AG08395 (cell line): ENCODE measurements around the gene TEX11.
"Not testable (repeated sequence)": the region's sequence is repeated elsewhere in the genome, so short reads cannot be mapped to it uniquely, and the experiment has no call there.

Source experiments
- DNase-seq: peaks from one replicate; pipeline ENCODE4 v3.0.0; 2012; ENCODE audit warnings: mixed read lengths, low spot score

Gene TEX11

DNA sequence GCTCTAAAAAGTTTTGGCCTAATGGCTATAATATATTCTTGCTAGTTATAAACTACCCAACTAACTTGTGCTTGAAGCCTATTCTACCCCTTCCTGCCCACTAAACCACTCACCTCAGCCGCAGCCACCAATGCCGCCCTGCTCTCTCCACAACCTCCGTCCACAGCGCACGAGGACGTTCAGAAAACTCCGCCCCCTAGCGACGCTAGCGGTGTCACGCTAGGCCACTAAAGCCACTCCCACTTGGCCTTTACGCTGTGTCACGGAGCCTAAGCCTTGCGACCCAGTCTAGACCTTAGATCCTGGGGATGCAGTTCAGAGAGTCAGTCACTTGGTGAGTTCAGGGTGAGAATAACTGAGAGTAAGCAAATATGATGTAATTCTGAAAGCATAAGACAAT, at the start of gene TEX11:
TSS of gene TEX11 (minus strand) at position 171 of the 400 bp plus-strand sequence. CDS start 922 bp downstream, outside the sequence.
- DNase-seq, result no peak

DNA sequence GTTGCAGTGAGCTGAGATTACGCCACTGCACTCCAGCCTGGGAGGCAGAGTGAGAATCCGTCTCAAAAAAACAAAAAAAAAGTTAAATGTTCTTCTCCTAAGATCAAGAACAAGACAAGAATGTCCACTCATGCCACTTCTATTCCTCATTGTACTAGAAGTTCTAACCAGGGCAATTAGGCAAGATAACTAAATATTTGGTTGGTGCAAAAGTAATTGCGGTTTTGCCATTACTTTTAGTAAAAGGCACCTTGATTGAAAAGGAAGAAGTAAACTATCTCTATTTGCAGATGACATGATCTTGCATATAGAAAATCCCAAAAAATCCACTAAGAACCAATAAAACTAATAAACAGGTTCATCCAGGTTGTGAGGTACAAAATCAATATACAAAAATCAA, 46.4 kb upstream of the TEX11 start:
- DNase-seq, result no peak

DNA sequence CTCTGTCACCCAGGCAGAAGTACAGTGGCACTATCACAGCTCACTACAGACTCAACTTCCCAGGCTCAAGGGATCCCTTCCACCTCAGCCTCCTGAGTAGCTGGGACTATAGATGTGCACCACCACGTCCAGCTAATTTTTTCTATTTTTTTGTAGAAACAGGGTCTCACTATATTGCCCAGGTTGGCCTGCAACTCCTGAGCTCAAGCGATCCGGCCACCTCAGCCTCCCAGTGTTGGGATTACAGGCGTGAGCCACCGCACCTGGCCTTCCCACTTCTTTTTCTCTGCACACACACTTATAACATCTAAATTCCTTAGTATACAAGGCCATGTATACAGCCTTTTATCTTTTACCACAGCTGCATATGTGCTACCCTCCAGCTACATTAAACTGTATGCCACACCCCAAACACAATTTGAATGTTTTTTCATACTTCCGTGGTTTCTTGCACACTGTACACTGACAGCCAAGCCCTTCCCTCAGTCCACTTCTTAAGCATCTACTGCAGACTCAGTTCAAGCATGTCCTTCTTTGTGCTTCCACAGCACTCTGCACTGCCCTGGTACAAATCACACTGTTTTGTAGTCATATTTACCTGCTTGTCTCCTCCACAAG, 15.9 kb upstream of the TEX11 start:
- DNase-seq, result no peak

DNA sequence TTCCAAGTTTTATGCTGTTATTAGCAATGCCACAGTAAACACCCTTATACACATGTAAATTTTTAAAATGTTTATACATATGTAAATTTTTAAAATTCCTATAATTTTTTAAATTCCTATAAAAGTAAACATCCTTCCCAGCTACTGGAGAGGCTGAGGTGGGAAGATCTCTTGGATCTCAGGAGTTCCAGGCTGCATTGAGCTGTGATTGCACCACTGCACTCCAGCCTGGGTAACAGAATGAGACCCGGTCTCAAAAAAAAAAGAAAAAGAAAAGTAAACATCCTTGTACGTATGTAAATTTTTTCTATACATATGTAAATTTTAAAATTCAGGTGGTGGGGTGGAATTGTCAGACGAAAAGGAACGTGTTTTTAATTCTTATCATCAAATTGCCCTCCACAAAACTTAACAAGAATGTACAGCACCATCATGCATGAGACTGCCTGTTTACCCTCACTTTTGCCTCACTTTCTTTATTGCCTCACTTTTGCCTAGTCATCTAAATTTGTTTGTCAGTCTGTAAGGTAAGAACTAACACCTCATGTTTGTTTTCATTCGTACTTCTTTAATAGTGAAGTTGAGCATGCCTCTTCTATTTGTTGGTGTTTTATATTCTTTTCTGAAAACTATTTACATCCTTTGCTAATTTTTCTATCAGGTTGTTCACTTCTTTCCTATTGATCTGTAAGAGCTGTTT, 14.4 kb upstream of the TEX11 start:
- DNase-seq, result no peak

DNA sequence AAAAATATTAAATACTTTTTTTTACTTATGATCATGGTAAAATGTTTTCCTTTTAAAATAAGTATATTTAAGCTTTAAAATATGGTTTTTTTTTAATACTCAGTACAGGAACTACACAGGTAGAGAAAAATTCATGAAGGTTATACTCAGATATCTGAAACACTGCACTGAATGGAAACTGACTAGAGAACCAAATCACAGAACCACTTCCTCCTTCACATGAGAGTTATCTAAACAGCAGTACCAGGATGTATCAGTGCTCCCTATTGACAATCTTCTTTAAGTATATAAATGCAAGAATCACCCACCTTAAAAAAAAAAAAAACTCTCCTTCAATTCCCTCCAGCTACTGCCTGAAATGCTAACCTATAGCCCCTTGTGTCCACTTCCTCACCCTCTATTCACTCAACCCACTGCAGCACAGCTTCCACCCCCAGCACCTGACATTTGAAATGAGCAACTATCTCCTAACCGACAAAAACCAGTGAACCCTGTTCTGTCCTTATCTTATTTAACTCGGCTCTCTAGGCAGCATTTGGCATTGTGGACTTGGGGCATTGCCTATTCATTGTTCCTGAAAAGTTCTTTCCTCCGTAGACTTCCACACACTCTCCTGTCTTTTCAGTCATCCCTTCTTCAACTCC, 13.3 kb upstream of the TEX11 start:
- DNase-seq, result no peak

DNA sequence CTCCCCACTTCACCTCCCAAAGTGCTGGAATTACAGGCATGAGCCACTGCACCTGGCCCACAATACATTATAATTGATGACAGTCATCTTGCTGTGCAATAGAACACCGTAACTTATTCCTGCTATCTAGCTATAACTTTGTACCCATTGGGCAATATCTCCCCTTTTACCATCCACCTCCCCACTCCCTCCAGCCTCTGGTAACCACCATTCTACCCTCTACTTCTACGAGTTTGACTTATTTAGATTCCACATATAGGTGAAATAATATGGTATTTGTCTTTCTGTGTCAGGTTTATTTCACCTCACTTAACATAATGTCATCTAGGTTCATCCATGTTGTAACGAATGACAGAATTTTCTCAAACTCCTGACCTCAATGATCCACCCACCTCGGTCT, 8.2 kb upstream of the TEX11 start:
- no peak for DNase-seq

DNA sequence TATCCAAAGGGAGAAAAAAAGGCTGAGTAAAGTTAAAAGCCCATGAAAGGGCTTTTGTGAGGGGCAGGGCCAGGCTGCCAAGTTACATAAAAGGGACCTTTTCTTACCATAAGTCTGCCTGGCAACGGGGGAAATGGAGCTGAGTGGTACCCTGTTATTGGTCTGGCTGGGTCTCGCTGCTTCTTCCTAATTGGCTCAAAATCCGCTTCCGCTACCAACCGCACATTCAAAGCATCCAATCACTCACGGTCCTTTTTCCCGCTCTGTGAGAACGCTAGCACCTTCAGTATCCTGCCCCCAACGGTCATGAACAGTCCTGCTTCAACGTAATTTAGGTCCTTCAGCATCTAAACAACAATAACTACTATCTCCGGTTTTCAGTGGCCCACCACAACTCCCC, 611 bp downstream of the TEX11 start:
- no peak for DNase-seq

DNA sequence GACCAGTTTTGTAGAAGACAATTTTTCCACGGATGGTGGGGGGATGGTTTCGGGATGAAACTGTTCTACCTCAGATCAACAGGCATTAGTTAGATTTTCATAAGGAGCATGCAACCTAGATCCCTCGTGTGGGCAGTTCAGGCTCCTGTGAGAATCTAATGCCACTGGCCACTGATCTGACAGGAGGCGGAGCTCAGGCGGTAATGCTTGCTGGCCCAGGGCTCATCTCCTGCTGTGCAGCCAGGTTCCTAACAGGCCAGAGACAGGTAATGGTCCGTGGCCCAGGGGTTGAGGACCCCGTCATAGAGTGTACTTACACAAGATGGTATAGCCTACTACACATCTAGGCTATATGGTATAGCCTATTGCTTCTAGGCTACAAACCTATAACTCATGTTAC, 7.0 kb downstream of the TEX11 start:
- DNase-seq, result no peak

DNA sequence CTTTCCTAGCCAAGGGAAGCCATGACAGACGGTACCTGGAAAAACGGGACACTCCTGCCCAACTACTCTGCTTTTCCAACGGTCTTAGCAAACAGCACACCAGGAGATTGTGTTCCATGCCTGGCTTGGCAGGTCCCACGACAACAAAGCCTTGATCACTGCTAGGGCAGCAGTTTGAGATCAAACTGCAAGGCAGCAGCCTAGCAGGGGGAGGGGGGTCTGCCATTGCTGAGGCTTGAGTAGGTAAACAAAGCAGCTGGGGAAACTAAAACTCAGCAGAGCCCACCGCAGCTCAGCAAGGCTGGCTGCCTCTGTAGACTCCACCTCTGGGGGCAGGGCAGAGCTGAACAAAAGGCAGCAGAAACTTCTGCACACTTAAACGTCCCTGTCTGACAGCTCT, 18.1 kb downstream of the TEX11 start:
- not testable (repeated sequence) for DNase-seq

DNA sequence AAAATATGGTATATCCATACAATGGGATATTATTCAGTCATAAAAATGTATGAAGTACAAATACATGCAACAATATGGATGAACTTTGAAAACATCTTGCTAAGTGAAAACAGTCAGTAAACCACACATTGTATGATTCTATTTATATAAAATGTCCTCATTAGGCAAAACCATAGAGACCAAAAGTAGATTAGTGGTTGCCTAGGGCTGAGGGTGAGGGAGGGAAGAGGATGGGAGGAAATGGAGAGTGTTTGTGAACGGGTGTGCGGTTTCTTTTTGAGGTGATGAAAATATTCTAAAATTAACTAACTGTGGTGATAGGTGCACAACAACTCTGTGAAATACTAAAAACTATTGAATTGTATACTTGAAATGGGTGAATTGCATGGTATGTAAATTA, 29.6 kb downstream of the TEX11 start:
- no peak for DNase-seq

DNA sequence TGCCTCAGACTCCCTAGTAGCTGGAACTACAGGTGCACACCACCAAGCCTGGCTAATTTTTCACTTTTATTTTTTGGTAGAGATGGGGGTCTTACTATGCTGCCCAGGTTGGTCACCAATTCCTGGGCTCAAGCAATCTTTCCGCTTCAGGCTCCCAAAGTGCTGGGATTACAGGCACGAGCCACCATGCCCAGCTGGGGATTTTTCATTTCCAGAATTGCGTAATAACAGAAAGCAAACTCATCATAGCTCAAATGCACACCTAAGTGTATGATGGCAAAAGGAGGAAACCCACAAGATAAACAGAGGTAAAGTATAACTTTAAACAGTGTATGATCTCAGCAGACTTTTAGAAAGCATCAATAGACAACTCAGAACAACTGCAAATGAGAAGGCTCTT, 56.2 kb downstream of the TEX11 start:
- DNase-seq, result no peak

DNA sequence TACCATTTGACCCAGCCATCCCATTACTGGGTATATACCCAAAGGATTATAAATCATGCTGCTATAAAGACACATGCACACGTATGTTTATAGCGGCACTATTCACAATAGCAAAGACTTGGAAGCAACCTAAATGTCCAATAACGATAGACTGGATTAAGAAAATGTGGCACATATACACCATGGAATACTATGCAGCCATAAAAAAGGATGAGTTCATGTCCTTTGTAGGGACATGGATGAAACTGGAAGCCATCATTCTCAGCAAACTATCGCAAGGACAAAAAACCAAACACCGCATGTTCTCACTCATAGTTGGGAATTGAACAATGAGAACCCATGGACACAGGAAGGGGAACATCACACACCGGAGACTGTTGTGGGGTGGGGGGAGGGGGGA, 64.4 kb downstream of the TEX11 start:
- not testable (repeated sequence) for DNase-seq

DNA sequence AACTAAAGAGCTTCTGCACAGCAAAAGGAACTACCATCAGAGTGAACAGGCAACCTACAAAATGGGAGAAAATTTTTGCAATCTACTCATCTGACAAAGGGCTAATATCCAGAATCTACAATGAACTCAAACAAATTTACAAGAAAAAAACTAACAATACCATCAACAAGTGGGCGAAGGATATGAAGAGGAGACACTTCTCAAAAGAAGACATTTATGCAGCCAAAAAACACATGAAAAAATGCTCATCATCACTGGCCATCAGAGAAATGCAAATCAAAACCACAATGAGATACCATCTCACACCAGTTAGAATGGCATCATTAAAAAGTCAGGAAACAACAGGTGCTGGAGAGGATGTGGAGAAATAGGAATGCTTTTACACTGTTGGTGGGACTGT, 64.9 kb downstream of the TEX11 start:
- not testable (repeated sequence) for DNase-seq

DNA sequence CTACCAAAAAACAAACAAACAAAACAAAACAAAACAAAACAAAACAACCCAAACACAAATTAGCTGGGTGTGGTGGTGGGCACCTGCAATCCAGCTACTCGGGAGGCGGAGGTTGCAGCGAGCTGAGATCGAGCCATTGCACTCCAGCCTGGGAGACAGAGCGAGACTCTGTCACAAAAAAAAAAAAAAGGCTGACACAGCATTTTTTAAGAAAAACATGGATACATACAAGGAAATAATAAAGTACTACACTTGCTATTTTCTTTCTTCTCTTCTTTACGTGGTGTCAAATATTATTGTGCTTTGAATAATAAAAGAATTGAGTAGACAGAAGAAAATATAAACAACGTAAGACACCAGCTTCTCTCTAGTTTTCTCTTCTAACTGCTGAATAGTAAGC, 73.9 kb downstream of the TEX11 start:
- no peak for DNase-seq

DNA sequence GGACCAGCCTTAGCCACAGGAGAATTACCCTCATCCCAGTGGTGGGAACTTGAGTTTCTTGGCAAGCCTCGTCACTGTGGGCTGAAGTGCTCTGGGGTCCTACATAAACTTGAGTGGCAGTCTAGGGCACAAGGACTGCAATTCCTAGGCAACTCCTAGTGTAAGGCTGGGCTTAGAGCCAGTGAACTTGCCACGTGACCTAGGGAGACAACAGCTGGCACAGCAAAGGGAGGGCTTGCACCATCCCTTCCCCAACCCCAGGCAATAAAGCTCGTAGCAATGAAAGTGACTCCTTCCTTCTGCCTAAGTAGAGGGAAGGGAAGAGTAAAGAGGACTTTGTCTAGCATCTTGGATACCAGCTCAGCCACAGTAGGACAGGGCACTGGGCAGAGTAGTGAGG, 81.8 kb downstream of the TEX11 start:
- no peak for DNase-seq

DNA sequence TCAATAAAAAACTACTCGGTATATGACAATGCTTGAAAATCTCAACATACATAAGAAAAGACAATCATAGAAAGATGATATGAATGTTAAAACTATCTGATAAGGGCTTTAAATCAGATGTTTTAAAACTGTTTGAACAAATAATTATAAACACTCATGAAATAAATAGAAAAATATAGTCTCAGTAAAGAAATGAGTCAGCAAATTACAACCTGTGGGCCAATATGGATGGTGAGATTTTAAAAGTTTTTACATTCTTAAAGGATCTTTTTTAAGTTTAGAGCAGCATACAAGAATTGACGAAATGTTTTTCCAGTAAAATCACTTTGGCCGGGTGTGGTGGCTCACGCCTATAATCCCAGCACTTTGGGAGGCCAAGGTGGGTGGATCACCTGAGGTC, 83.1 kb downstream of the TEX11 start:
- no peak for DNase-seq

DNA sequence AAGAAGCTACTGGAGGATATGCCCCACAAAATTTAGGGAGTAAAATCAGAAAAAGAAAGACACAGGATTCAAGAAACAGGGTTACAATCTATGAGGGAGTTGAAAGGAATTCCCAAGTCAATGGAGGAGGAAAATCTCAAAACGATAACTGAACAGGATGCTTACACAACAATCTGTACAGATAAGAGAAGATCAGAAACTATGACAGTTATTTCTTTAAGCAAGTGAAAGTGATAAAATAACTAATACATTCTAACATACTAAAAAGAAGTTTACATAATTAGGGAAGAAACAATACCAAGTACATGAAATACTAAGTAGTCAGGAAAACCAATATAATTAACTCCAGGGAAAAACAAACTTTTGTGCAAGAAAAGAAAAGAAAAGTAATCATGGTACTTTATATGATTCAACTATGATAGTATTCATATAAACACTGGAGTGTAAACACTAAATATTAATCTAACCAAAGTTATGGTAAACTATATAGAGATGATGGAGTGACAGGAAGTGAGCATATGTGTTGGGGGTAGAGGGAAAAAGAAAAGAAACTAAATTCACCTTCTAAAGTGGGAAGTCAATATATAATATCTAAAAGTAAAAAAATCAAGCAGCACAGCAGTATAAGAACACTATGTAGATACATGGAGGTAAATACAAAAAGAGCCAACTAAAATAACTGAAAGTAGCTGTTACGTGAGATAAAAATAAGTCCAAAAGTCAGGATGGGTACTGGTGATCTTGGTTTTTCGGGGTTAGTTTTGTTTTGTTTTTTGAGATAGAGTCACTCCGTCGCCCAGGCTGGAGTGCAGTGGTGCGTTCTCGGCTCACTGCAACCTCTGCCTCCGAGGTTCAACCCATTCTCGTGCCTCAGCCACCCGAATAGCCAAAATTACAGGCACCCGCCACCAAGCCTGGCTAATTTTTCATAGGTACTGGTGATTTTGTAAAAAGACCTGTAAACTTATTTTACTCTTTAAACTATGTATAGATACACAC, 99.3 kb downstream of the TEX11 start:
- no peak for DNase-seq

DNA sequence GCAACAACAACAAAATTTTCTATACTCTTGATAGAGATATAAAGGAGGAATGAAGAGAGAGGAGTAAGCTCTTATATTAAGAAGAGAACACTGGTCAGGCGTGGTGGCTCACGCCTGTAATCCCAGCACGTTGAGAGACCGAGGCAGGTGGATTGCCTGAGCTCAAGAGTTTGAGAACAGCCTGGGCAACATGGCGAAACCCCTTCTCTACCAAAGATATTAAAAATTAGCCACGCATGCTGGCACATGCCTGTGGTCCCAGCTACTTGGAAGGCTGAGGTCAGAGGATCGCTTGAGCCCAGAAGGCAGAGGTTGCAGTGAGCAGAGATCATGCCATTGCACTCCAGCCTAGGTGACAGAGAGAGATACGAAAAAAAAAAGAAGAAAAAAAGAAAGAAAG, 102.4 kb downstream of the TEX11 start:
- no peak for DNase-seq

DNA sequence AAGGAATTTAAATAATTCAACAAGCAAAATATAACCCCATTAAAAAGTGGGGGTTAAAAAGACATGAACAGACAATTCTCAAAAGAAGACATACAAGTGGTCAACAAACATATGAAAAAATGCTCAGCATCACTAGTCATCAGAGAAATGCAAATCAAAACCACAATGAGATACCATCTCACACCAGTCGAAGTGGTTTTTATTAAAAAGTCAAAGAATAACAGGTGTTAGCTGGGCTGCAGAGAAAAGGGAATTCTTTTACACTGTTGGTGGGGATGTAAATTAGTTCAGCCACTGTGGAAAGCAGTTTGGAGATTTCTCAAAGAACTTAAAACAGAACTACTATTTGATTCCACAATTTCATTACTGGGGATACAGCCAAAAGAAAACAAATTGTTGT, 111.8 kb downstream of the TEX11 start:
- DNase-seq, result not testable (repeated sequence)

DNA sequence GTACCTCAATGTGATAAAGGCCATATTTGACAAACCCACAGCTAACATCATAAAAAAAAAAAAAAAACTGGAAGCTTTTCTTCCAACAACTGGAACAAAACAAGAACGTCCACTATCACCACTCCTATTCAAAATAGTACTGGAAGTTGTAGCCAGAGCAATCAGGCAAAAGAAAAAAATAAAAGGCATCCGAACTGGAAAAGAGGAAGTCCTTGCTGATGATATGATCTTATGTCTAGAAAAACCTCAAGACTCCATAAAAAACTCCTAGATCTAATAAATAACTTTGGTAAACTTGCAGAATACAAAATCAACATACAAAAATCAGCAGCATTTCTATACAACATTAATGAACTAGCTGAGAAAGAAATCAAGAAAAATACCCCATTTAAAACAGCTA, 134.3 kb downstream of the TEX11 start:
- DNase-seq, result no peak

DNA sequence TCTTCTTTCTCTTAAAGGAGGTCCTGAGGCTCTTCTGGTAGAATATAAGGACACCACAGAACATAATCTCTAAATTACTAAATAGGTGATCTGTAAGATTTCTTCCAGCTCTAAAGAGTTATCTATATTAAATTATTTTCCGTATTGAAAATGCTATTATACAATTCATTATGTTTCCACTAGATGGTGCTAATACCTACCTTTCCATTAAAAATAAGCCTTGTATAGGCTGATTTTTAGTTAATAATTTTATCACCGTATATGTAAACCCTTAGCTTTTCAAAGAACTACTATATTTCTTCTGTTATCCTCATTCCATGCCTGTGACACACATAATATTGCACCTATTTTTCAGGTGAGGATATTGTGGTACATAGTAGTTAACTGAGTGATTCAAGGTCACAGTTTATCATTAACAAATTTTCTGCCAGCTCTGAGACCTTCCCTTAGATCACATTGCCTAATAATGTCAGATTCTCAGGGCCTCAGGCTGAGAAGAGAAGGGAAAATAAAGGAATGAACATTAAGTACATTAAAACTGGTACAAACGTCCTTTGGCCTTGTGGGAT, 138.8 kb downstream of the TEX11 start:
- peak; percentile 7 for DNase-seq

DNA sequence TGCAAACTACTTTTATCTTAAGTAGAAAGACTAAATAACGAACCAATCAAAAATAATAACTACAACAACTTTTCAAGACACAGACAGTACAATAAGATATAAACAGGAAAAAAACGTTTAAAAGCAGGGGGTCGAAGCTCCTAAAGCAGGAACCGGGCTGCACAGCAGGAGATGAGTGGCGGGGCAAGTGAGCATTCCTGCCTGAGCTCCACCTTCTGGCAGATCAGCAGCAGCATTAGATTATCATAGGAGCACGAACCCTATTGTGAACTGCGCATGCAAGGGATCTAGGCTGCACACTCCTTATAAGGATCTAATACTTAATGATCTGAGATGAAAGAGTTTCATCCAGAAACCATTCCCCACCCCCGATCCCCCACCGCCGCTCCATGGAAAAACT, 146.2 kb downstream of the TEX11 start:
- DNase-seq, result no peak
